GM19467 (cell line): ENCODE results near the gene TAPBP.
"Not testable (repeated sequence)": the region's sequence is repeated elsewhere in the genome, so short reads cannot be mapped to it uniquely, and the experiment has no call there.

Experiments
- ATAC-seq: cut with Tn5 transposase; IDR thresholded peaks from one replicate; pipeline ENCODE4 v1.9.1; 2021; ENCODE audit warnings: mild to moderate bottlenecking, moderate library complexity; ENCODE audit not compliant: unreplicated experiment

The TAPBP gene

GRCh38 chr6:33277663-33278391 lies 36.1 kb downstream of the TAPBP start:
- no peak for ATAC-seq

- peak; percentile 52 for ATAC-seq
These were observed 36.8 kb downstream of the TAPBP start, which contains the start of gene B3GALT4 for GRCh38 chr6:33276864-33277662. TSS of gene B3GALT4 (plus strand) at chr6:33277123. CDS start at chr6:33277420, 297 bp downstream.

- no peak for ATAC-seq
These were observed 37.4 kb downstream of the TAPBP start for GRCh38 chr6:33276581-33276863.

GRCh38 chr6:33275795-33276580 lies 37.9 kb downstream of the TAPBP start:
- not testable (repeated sequence) for ATAC-seq

- no peak for ATAC-seq
These were observed 39.7 kb downstream of the TAPBP start for GRCh38 chr6:33273924-33274902.

GRCh38 chr6:33273129-33273923 lies 40.6 kb downstream of the TAPBP start:
- no peak for ATAC-seq

GRCh38 chr6:33272275-33273128 lies 41.4 kb downstream of the TAPBP start:
- ATAC-seq, result no peak

- ATAC-seq, result peak; percentile 79
These were observed 42.2 kb downstream of the TAPBP start, which contains the start of the genes RPS18 and VPS52 for GRCh38 chr6:33271468-33272274. TSS of gene RPS18 (plus strand) at chr6:33272075. CDS start at chr6:33272120, 45 bp downstream. TSS of gene VPS52 (minus strand) at chr6:33271876. CDS start at chr6:33271675, 201 bp downstream.

- ATAC-seq, result no peak
These were observed 42.8 kb downstream of the TAPBP start for GRCh38 chr6:33271117-33271467.

- no peak for ATAC-seq
These were observed 49.9 kb downstream of the TAPBP start for GRCh38 chr6:33264015-33264414.

GRCh38 chr6:33262490-33262889 lies 51.4 kb downstream of the TAPBP start:
- not testable (repeated sequence) for ATAC-seq

- no peak for ATAC-seq
These were observed 54.8 kb downstream of the TAPBP start for GRCh38 chr6:33259032-33259431.

GRCh38 chr6:33254591-33254990 lies 59.3 kb downstream of the TAPBP start:
- no peak for ATAC-seq

- no peak for ATAC-seq
These were observed 61.1 kb downstream of the TAPBP start for GRCh38 chr6:33252759-33253158.

- ATAC-seq, result no peak
These were observed 62.4 kb downstream of the TAPBP start for GRCh38 chr6:33251395-33252012.

GRCh38 chr6:33250731-33251130 lies 63.1 kb downstream of the TAPBP start:
- no peak for ATAC-seq
